ENCODE measurements around the gene TMEM176B. TPM values are rescaled to one million over a fixed set of nuclear protein-coding genes. Genes with fewer than 3 reads are reported as not detected.

TMEM176B gene
- total RNA-seq, 2 experiments from 2014 or later: 0.09 TPM; not detected in 1

- no TSS peak for BruUV-seq (replicated peaks)
- Histone ChIP-seq H4K20me1 (ENCODE audit: insufficient read depth, low read length) (0 out of 2 replicates have a peak, but pooled peaks cover 4% of the 10 kb centered on the region), H3K4me3 (ENCODE audit: low read depth, low read length, poor library complexity, severe bottlenecking) (no peak overlapping the region), H3K9me2 (ENCODE audit: insufficient read depth, low read length) (no peaks in the 10 kb centered on the region), H3K4me2 (ENCODE audit: low read length) (no peak overlapping the region), H3K4me1 (ENCODE audit: insufficient read depth, low read length, poor library complexity, severe bottlenecking) (no peaks in the 10 kb centered on the region), H3K36me3 (ENCODE audit: insufficient read depth, low read length) (no peaks in the 10 kb centered on the region), H3K9me3 (ENCODE audit: low read length) (no peaks in the 10 kb centered on the region), H3K27ac (ENCODE audit: low read depth, low read length, poor library complexity, severe bottlenecking) (no peak overlapping the region), H3K79me2 (ENCODE audit: insufficient read depth, low read depth, low read length) (no peaks in the 10 kb centered on the region), H2AFZ (ENCODE audit: low read length) (no peak overlapping the region)
- no peak for DNase-seq (ENCODE audit: low spot score)
- intact Hi-C loops (cut with micrococcal nuclease; ENCODE audit: unreplicated experiment): no loop called here
- no peak for TF ChIP-seq CTCF (conservative IDR thresholded peaks at IDR 0.05; ENCODE audit: low read length)
- no peak for TF ChIP-seq EZH2phosphoT487 (IDR thresholded peaks at IDR 0.05; ENCODE audit: borderline replicate concordance, low read depth, low read length)
- CTCF ChIA-PET (ENCODE audit: unreplicated experiment): no interaction called here
- POLR2A ChIA-PET: no interaction called here
Measured at GRCh38 chr7:150781103-150781502, 19.1 kb downstream of the TMEM176B start.

- Histone ChIP-seq H3K9me2 (ENCODE audit: insufficient read depth, low read length) (no peaks in the 10 kb centered on the region), H3K36me3 (ENCODE audit: insufficient read depth, low read length) (no peaks in the 10 kb centered on the region), H3K4me3 (ENCODE audit: low read depth, low read length, poor library complexity, severe bottlenecking) (no peak overlapping the region), H4K20me1 (ENCODE audit: insufficient read depth, low read length) (0 out of 2 replicates have a peak, but pooled peaks cover 4% of the 10 kb centered on the region), H3K27ac (ENCODE audit: low read depth, low read length, poor library complexity, severe bottlenecking) (no peak overlapping the region), H2AFZ (ENCODE audit: low read length) (no peak overlapping the region), H3K79me2 (ENCODE audit: insufficient read depth, low read depth, low read length) (no peaks in the 10 kb centered on the region), H3K4me2 (ENCODE audit: low read length) (no peak overlapping the region), H3K9me3 (ENCODE audit: low read length) (no peaks in the 10 kb centered on the region), H3K4me1 (ENCODE audit: insufficient read depth, low read length, poor library complexity, severe bottlenecking) (no peaks in the 10 kb centered on the region)
- POLR2A ChIA-PET: interaction anchor here (0.6 kb wide), 2 partner anchors 26 to 100 kb away, joined by 3 to 4 read pairs; no protein-coding TSS in a partner anchor
- DNase-seq (ENCODE audit: low spot score): no peak
- CTCF ChIA-PET (ENCODE audit: unreplicated experiment): no interaction called here
- no TSS peak for BruUV-seq (replicated peaks)
- intact Hi-C loops (cut with micrococcal nuclease; ENCODE audit: unreplicated experiment): no loop called here
- TF ChIP-seq EZH2phosphoT487 (IDR thresholded peaks at IDR 0.05; ENCODE audit: borderline replicate concordance, low read depth, low read length): no peak
- no peak for TF ChIP-seq CTCF (conservative IDR thresholded peaks at IDR 0.05; ENCODE audit: low read length)
Measured at GRCh38 chr7:150780292-150780691, 19.9 kb downstream of the TMEM176B start.

- Histone ChIP-seq H3K9me2 (ENCODE audit: insufficient read depth, low read length) (no peaks in the 10 kb centered on the region), H3K4me2 (ENCODE audit: low read length) (no peak overlapping the region), H3K79me2 (ENCODE audit: insufficient read depth, low read depth, low read length) (no peaks in the 10 kb centered on the region), H3K4me3 (ENCODE audit: low read depth, low read length, poor library complexity, severe bottlenecking) (no peak overlapping the region), H3K27ac (ENCODE audit: low read depth, low read length, poor library complexity, severe bottlenecking) (no peak overlapping the region), H3K36me3 (ENCODE audit: insufficient read depth, low read length) (no peaks in the 10 kb centered on the region), H3K4me1 (ENCODE audit: insufficient read depth, low read length, poor library complexity, severe bottlenecking) (no peaks in the 10 kb centered on the region), H2AFZ (ENCODE audit: low read length) (no peak overlapping the region), H3K9me3 (ENCODE audit: low read length) (no peaks in the 10 kb centered on the region), H4K20me1 (ENCODE audit: insufficient read depth, low read length) (0 out of 2 replicates have a peak, but pooled peaks cover 4% of the 10 kb centered on the region)
- ChIA-PET CTCF (ENCODE audit: unreplicated experiment) (no interaction called here), POLR2A (interaction anchor here (0.7 kb wide), 1 partner anchor 20 kb away, joined by 5 read pairs; no protein-coding TSS in a partner anchor)
- TF ChIP-seq CTCF (conservative IDR thresholded peaks at IDR 0.05; ENCODE audit: low read length) (peak; percentile 98), EZH2phosphoT487 (IDR thresholded peaks at IDR 0.05; ENCODE audit: borderline replicate concordance, low read depth, low read length) (no peak)
- BruUV-seq (replicated peaks): no TSS peak
- peak; percentile 69 for DNase-seq (ENCODE audit: low spot score)
- intact Hi-C loops (cut with micrococcal nuclease; ENCODE audit: unreplicated experiment): loop anchor here (1.0 to 2.0 kb wide), 2 partner anchors 209 to 332 kb away; no protein-coding TSS in a partner anchor
Measured at GRCh38 chr7:150778738-150779301, 21.3 kb downstream of the TMEM176B start.

Data from OCI-LY7 (cell line).